H9 (cell line): ENCODE measurements around the gene RASGRF1. TPM values are rescaled to one million over a fixed set of nuclear protein-coding genes. Genes with fewer than 3 reads are reported as not detected.

Experiments
- DNase-seq: peaks from one replicate; pipeline ENCODE4 v3.0.0-alpha.2; 2017
- H2AFZ ChIP-seq: one replicate; pipeline ENCODE4 v1.6.1; 2013; ENCODE audit warnings: mild to moderate bottlenecking, low read length, control low read depth, moderate library complexity
- H2AK5ac ChIP-seq: 2 replicates; pipeline ENCODE4 v1.6.1; 2013; ENCODE audit warnings: low read length, control low read depth, mixed read lengths; ENCODE audit not compliant: insufficient read length
- H2BK120ac ChIP-seq: one replicate; pipeline ENCODE4 v1.6.1; 2013; ENCODE audit warnings: low read depth, mild to moderate bottlenecking, low read length, control low read depth, inconsistent platforms; ENCODE audit not compliant: poor library complexity, severe bottlenecking
- H2BK12ac ChIP-seq: 2 replicates; pipeline ENCODE4 v1.6.1; 2013; ENCODE audit warnings: low read length, control low read depth, mixed read lengths, low read depth; ENCODE audit not compliant: insufficient read length
- H2BK15ac ChIP-seq: 2 replicates; pipeline ENCODE4 v1.6.1; 2013; ENCODE audit warnings: low read depth, low read length, control low read depth
- H2BK20ac ChIP-seq: one replicate; pipeline ENCODE4 v1.6.1; 2013; ENCODE audit warnings: low read depth, mild to moderate bottlenecking, low read length, control low read depth, inconsistent platforms; ENCODE audit not compliant: poor library complexity, severe bottlenecking
- H2BK5ac ChIP-seq: 2 replicates; pipeline ENCODE4 v1.6.1; 2013; ENCODE audit warnings: low read length, control low read depth, mixed read lengths; ENCODE audit not compliant: insufficient read length
- H3K14ac ChIP-seq: 2 replicates; pipeline ENCODE4 v1.6.1; 2013; ENCODE audit warnings: low read length, control low read depth; ENCODE audit not compliant: insufficient read depth
- H3K18ac ChIP-seq: 2 replicates; pipeline ENCODE4 v1.6.1; 2013; ENCODE audit warnings: low read depth, mild to moderate bottlenecking, mixed read lengths, low read length, control low read depth; ENCODE audit not compliant: insufficient read length
- H3K23ac ChIP-seq: 2 replicates; pipeline ENCODE4 v1.6.1; 2013; ENCODE audit warnings: low read length, control low read depth, mixed read lengths, low read depth; ENCODE audit not compliant: insufficient read length
- H3K23me2 ChIP-seq: 2 replicates; pipeline ENCODE4 v1.6.1; 2013; ENCODE audit warnings: low read depth, mild to moderate bottlenecking, mixed read lengths, low read length, control low read depth; ENCODE audit not compliant: insufficient read length, poor library complexity, severe bottlenecking
- H3K27ac ChIP-seq: 2 replicates; pipeline ENCODE4 v1.5.1; 2013; ENCODE audit warnings: low read length, control low read depth, mixed read lengths, low read depth; ENCODE audit not compliant: insufficient read length
- H3K27me3 ChIP-seq: 2 replicates; pipeline ENCODE4 v1.6.1; 2013; ENCODE audit warnings: low read length, control low read depth, inconsistent platforms; ENCODE audit not compliant: insufficient read depth
- H3K4ac ChIP-seq: 2 replicates; pipeline ENCODE4 v1.6.1; 2013; ENCODE audit warnings: low read depth, mild to moderate bottlenecking, control low read depth, inconsistent platforms, low read length, moderate library complexity
- H3K4me1 ChIP-seq: 2 replicates; pipeline ENCODE4 v1.6.1; 2013; ENCODE audit warnings: low read length, control low read depth, inconsistent platforms; ENCODE audit not compliant: insufficient read depth
- H3K4me2 ChIP-seq: 2 replicates; pipeline ENCODE4 v1.6.1; 2013; ENCODE audit warnings: low read length, control low read depth, mixed read lengths; ENCODE audit not compliant: insufficient read length, insufficient read depth
- H3K56ac ChIP-seq: 2 replicates; pipeline ENCODE4 v1.6.1; 2013; ENCODE audit warnings: low read depth, mild to moderate bottlenecking, mixed read lengths, low read length, control low read depth; ENCODE audit not compliant: insufficient read length
- H3K79me1 ChIP-seq: 2 replicates; pipeline ENCODE4 v1.6.1; 2013; ENCODE audit warnings: low read depth, mild to moderate bottlenecking, moderate library complexity, low read length, control low read depth, inconsistent platforms; ENCODE audit not compliant: insufficient read depth, poor library complexity, severe bottlenecking
- H3K79me2 ChIP-seq: 2 replicates; pipeline ENCODE4 v1.6.1; 2013; ENCODE audit warnings: low read length, control low read depth, inconsistent platforms; ENCODE audit not compliant: insufficient read depth
- H3K9ac ChIP-seq: 2 replicates; pipeline ENCODE4 v1.6.1; 2013; ENCODE audit warnings: low read length, control low read depth, mixed read lengths; ENCODE audit not compliant: insufficient read length; ENCODE audit errors: extremely low read depth
- H3K9me3 ChIP-seq: one replicate; pipeline ENCODE4 v1.6.1; 2013; ENCODE audit warnings: low read depth, low read length, inconsistent platforms; ENCODE audit not compliant: control insufficient read depth
- H3T11ph ChIP-seq: one replicate; pipeline ENCODE4 v1.6.1; 2013; ENCODE audit warnings: mild to moderate bottlenecking, low read length, control low read depth, inconsistent platforms
- H4K20me1 ChIP-seq: one replicate; pipeline ENCODE4 v1.6.1; 2013; ENCODE audit not compliant: control insufficient read depth, insufficient read length, insufficient read depth
- H4K5ac ChIP-seq: 2 replicates; pipeline ENCODE4 v1.6.1; 2013; ENCODE audit warnings: low read depth, mild to moderate bottlenecking, mixed read lengths, low read length, control low read depth; ENCODE audit not compliant: insufficient read length
- H4K8ac ChIP-seq: replicated peaks from 2 replicates; pipeline ENCODE4 v1.6.1; 2013; ENCODE audit warnings: low read length, control low read depth, mixed read lengths, low read depth; ENCODE audit not compliant: insufficient read length
- H4K91ac ChIP-seq: 2 replicates; pipeline ENCODE4 v1.6.1; 2013; ENCODE audit warnings: low read depth, mild to moderate bottlenecking, moderate library complexity, mixed read lengths, low read length, control low read depth; ENCODE audit not compliant: insufficient read length
- H3K27ac Mint-ChIP-seq, 3 experiments: 2 replicates in 2 of 3; 3 replicates in 1 of 3; pipeline ENCODE4 v1.8.0; 2020 to 2021; ENCODE audit warnings: mixed read lengths in 3 of 3, mild to moderate bottlenecking in 1 of 3, moderate library complexity in 1 of 3
- H3K27me3 Mint-ChIP-seq: 2 replicates; pipeline ENCODE4 v1.8.0; 2021; ENCODE audit warnings: low read depth, mild to moderate bottlenecking, moderate library complexity, mixed read lengths
- H3K36me3 Mint-ChIP-seq, 3 experiments: 2 replicates in 2 of 3; 3 replicates in 1 of 3; pipeline ENCODE4 v1.8.0; 2020 to 2021; ENCODE audit warnings: low read depth in 3 of 3, mixed read lengths in 3 of 3; ENCODE audit not compliant: insufficient read depth in 1 of 3
- H3K4me1 Mint-ChIP-seq, 2 experiments: 2 replicates each; pipeline ENCODE4 v1.8.0; 2020; ENCODE audit warnings: mixed read lengths in 2 of 2
- H3K4me3 Mint-ChIP-seq, 2 experiments: 2 replicates in 1 of 2; 3 replicates in 1 of 2; pipeline ENCODE4 v1.8.0; 2020 to 2021; ENCODE audit warnings: mild to moderate bottlenecking in 2 of 2, mixed read lengths in 2 of 2, moderate library complexity in 1 of 2
- H3K9me3 Mint-ChIP-seq, 2 experiments: 2 replicates in 1 of 2; 3 replicates in 1 of 2; pipeline ENCODE4 v1.8.0; 2020; ENCODE audit warnings: mild to moderate bottlenecking in 2 of 2, mixed read lengths in 2 of 2, moderate library complexity in 1 of 2
- WGBS: extraction: QIAGEN DNeasy Blood & Tissue Kit; methylation state at CpG from one replicate; pipeline ENCODE4 v1.1.7; 2013; ENCODE audit warnings: missing lambda C conversion rate, low lambda C conversion rate, mixed read lengths; ENCODE audit not compliant: insufficient read length; ENCODE audit errors: extremely low coverage; 5-methylcytosine and 5-hydroxymethylcytosine counted together
- total RNA-seq: library from RNA; stranded (reverse); gene quantifications from 2 replicates; pipeline ENCODE4 v1.2.1, GENCODE V29; 2021
- TF ChIP-seq, protein P1 (sequence below): fragments of 200-600 bp; sonication (generic); conservative IDR thresholded peaks from 3 replicates; pipeline ENCODE4 v1.8.0; 2021; ENCODE audit warnings: antibody characterized with exemption, mild to moderate bottlenecking

RASGRF1 gene
- total RNA-seq, 1 experiment from 2014 or later, result 0.48 TPM

DNA sequence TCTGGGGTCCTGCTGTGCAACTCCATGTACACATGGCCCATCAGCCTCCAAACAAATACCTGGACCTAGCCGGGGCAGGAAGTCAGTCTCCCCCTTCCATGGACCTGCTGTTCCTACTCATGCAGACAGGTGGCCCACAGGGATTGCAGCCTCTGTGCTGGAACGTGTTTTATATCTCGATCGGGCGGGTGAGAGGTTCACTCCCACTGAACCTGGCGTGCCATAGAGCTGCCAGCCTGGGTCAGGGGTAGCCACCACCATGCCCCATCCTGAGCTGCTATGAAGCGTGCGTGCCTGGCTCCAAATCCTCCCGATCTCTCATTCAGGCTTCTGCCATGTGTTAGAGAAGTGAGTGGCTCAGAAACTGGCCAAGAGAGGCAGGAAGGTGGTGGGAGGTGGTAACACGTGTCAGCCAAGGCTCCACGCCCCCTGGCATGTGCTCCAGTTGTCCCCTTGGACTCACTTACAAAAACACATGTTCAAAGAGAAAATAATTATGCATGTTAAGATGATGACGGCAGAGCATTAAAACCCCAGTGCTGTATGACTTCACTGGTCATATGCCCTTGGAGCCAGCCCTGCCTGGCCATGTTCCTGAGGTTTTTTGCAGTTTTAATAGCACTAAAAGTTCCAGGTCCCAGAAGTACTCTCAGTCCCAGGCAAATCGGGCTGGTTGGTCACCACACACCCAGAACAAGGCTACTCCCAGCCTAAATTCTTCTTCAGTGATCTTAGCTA lies 176.4 kb downstream of the RASGRF1 start:
- Histone ChIP-seq H3K4ac (no peak overlapping the region), H2BK5ac (no peak overlapping the region), H3K23me2 (no peaks in the 10 kb centered on the region), H2BK20ac (no peak overlapping the region), H2AFZ (no peak overlapping the region), H3K18ac (no peak overlapping the region), H2BK120ac (no peak overlapping the region), H3K9me3 (no peaks in the 10 kb centered on the region), H3K79me1 (no peaks in the 10 kb centered on the region), H2BK15ac (no peak overlapping the region), H4K8ac (no peak overlapping the region), H2AK5ac (no peak overlapping the region), H4K20me1 (no peaks in the 10 kb centered on the region), H3K14ac (no peak overlapping the region; the same call in 1 of the 2 replicates), H3K4me2 (no peak overlapping the region), H3K27ac (no peak overlapping the region), H4K91ac (no peak overlapping the region), H3K4me1 (no peaks in the 10 kb centered on the region), H2BK12ac (no peak overlapping the region), H3K56ac (no peak overlapping the region), H3K23ac (no peak overlapping the region), H4K5ac (no peak overlapping the region), H3K79me2 (no peaks in the 10 kb centered on the region), H3K27me3 (no peaks in the 10 kb centered on the region), H3T11ph (no peak overlapping the region), H3K9ac (no peak overlapping the region)
- peaks cover 13 to 47% (median 43%) of the 10 kb centered on the region in 3 experiments; a peak in 6 of 7 replicates for H3K36me3 Mint-ChIP-seq
- DNase-seq, result no peak
- peaks cover 7 to 9% of the 10 kb centered on the region in 2 experiments for H3K4me1 Mint-ChIP-seq
- TF ChIP-seq, protein P1, sequence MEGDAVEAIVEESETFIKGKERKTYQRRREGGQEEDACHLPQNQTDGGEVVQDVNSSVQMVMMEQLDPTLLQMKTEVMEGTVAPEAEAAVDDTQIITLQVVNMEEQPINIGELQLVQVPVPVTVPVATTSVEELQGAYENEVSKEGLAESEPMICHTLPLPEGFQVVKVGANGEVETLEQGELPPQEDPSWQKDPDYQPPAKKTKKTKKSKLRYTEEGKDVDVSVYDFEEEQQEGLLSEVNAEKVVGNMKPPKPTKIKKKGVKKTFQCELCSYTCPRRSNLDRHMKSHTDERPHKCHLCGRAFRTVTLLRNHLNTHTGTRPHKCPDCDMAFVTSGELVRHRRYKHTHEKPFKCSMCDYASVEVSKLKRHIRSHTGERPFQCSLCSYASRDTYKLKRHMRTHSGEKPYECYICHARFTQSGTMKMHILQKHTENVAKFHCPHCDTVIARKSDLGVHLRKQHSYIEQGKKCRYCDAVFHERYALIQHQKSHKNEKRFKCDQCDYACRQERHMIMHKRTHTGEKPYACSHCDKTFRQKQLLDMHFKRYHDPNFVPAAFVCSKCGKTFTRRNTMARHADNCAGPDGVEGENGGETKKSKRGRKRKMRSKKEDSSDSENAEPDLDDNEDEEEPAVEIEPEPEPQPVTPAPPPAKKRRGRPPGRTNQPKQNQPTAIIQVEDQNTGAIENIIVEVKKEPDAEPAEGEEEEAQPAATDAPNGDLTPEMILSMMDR, result peak; percentile 65
- peak overlapping the region in 1 of 3 experiments; percentile 68; a peak in 3 of 7 replicates for H3K27ac Mint-ChIP-seq
- H3K4me3 Mint-ChIP-seq, result no peak overlapping the region; a peak in 1 of 5 replicates
- H3K27me3 Mint-ChIP-seq, result no peaks in the 10 kb centered on the region
- H3K9me3 Mint-ChIP-seq, result no peaks in the 10 kb centered on the region
- WGBS, result no CpG with 5 or more reads among the region's 13 CpGs
